Progenitor cell of endocrine pancreas (in vitro differentiated cells): ENCODE results near the gene CCDC158. TPM values are rescaled to one million over a fixed set of nuclear protein-coding genes. Genes with fewer than 3 reads are reported as not detected.

Experiments
- DNase-seq: peaks from one replicate; pipeline ENCODE4 v3.0.0; 2021; ENCODE audit warnings: low spot score; ENCODE audit not compliant: unreplicated experiment
- H3K27ac Mint-ChIP-seq: 2 replicates; pipeline ENCODE4 v1.8.0; 2021; ENCODE audit warnings: mild to moderate bottlenecking, moderate library complexity, mixed read lengths
- H3K27me3 Mint-ChIP-seq: 2 replicates; pipeline ENCODE4 v1.8.0; 2021; ENCODE audit warnings: mixed read lengths
- H3K36me3 Mint-ChIP-seq: 2 replicates; pipeline ENCODE4 v1.8.0; 2022; ENCODE audit warnings: mixed read lengths; ENCODE audit not compliant: insufficient read depth
- H3K4me1 Mint-ChIP-seq: 2 replicates; pipeline ENCODE4 v1.8.0; 2021; ENCODE audit warnings: low read depth, mixed read lengths
- H3K4me3 Mint-ChIP-seq: 2 replicates; pipeline ENCODE4 v1.8.0; 2021; ENCODE audit warnings: low read depth, mild to moderate bottlenecking, moderate library complexity, mixed read lengths
- H3K9me3 Mint-ChIP-seq: 2 replicates; pipeline ENCODE4 v1.8.0; 2021; ENCODE audit warnings: low read depth, mixed read lengths
- total RNA-seq: library from RNA; stranded (reverse); gene quantifications from 2 replicates; pipeline ENCODE4 v1.2.1, GENCODE V29; 2021
- TF ChIP-seq, protein P1 (sequence below): fragments of 200-600 bp; sonication (generic); IDR thresholded peaks from one replicate; pipeline ENCODE4 v1.5.0; 2021; ENCODE audit warnings: antibody characterized with exemption, mild to moderate bottlenecking; ENCODE audit not compliant: unreplicated experiment

The CCDC158 gene
- total RNA-seq, 1 donor from 2014 or later: not detected

- peaks cover 35% of the 10 kb centered on the region for H3K4me1 Mint-ChIP-seq
- H3K36me3 Mint-ChIP-seq: no peaks in the 10 kb centered on the region
- TF ChIP-seq, protein P1, sequence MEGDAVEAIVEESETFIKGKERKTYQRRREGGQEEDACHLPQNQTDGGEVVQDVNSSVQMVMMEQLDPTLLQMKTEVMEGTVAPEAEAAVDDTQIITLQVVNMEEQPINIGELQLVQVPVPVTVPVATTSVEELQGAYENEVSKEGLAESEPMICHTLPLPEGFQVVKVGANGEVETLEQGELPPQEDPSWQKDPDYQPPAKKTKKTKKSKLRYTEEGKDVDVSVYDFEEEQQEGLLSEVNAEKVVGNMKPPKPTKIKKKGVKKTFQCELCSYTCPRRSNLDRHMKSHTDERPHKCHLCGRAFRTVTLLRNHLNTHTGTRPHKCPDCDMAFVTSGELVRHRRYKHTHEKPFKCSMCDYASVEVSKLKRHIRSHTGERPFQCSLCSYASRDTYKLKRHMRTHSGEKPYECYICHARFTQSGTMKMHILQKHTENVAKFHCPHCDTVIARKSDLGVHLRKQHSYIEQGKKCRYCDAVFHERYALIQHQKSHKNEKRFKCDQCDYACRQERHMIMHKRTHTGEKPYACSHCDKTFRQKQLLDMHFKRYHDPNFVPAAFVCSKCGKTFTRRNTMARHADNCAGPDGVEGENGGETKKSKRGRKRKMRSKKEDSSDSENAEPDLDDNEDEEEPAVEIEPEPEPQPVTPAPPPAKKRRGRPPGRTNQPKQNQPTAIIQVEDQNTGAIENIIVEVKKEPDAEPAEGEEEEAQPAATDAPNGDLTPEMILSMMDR: no peak
- H3K27me3 Mint-ChIP-seq: no peaks in the 10 kb centered on the region
- no peaks in the 10 kb centered on the region for H3K9me3 Mint-ChIP-seq
- H3K4me3 Mint-ChIP-seq: no peak overlapping the region
- no peak overlapping the region for H3K27ac Mint-ChIP-seq
- DNase-seq: no peak
Observed at GRCh38 chr4:76374798-76375197, 46.1 kb downstream of the CCDC158 start.

DNA sequence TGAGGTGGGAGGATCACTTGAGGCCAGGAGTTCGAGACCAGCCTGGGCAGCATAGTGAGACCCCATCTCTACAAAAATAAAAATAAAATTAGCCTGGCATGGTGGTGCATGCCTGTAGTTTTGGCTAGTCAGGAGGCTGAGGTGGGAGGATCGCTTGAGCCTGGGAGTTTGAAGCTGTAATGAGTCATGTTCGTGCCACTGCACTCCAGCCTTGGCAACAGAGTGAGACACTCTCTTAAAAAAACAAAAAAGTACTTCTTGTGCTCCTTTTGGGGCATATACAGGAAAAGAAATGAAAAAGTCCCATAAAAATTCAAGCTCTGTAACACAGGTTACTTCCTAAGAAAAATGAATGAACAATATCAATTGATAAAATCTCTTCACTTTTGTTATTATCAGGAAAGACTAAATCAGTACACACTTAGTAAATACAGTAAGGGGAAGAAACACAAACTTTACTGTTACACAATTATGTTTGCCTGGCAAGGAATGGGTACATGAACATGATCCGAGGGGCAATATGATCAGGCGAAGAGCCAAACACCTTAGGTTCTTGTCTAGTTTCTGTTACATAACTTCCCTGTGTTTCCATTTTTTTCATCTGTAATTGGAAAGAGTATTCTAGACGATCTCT, 46.9 kb downstream of the CCDC158 start:
- Mint-ChIP-seq H3K27ac (no peak overlapping the region), H3K9me3 (no peaks in the 10 kb centered on the region), H3K36me3 (no peaks in the 10 kb centered on the region), H3K4me1 (peaks cover 35% of the 10 kb centered on the region), H3K27me3 (no peaks in the 10 kb centered on the region), H3K4me3 (no peak overlapping the region)
- no peak for DNase-seq
- TF ChIP-seq, protein P1: no peak

DNA sequence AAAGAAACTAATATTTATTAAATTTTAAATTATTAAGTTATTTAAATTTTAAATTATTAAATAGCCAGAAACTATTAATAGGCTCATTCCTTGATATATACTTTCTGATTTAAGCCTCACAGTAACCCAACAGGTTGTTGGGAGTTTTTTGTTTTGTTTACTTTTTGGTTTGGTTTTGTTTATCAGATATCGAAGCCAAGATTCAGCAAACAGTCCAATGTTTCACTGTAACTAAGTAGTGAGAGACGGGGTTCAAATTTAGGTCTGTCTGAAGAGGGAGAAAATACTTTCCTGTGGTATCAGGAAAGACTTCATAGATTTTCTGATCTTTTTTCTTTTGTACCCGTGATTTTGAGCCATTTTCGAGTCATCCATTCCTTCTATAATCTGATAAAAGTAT, 54.2 kb downstream of the CCDC158 start:
- no peaks in the 10 kb centered on the region for H3K4me1 Mint-ChIP-seq
- H3K27me3 Mint-ChIP-seq: no peaks in the 10 kb centered on the region
- H3K4me3 Mint-ChIP-seq: no peak overlapping the region
- no peaks in the 10 kb centered on the region for H3K36me3 Mint-ChIP-seq
- no peaks in the 10 kb centered on the region for H3K9me3 Mint-ChIP-seq
- DNase-seq: no peak
- no peak overlapping the region for H3K27ac Mint-ChIP-seq
- TF ChIP-seq, protein P1: no peak

GRCh38 chr4:76365636-76366035, 55.3 kb downstream of the CCDC158 start:
- H3K27ac Mint-ChIP-seq: no peak overlapping the region
- no peak for DNase-seq
- TF ChIP-seq, protein P1: no peak
- peaks cover 5% of the 10 kb centered on the region for H3K9me3 Mint-ChIP-seq
- H3K4me3 Mint-ChIP-seq: no peak overlapping the region
- no peaks in the 10 kb centered on the region for H3K4me1 Mint-ChIP-seq
- no peaks in the 10 kb centered on the region for H3K36me3 Mint-ChIP-seq
- no peaks in the 10 kb centered on the region for H3K27me3 Mint-ChIP-seq

DNA sequence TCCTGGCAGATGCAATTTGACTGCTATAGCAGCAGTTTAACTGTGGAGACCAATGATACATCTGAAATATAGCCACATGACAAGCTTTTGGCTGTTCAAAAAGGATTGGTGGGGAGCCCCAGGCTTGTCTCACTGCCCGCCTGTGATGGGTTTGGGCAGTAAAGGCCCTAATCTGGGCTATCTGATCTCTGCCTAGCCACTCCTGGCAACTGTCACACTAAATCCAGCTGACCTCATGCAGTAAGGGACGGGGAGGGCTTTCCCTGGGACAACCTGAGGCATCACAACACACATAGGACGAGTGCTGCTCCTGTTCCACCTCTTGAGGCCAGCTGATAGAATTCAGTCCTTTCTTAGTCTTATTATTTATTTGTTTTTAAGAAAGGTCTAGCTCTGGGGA, 56.2 kb downstream of the CCDC158 start:
- no peak for DNase-seq
- Mint-ChIP-seq H3K27me3 (no peaks in the 10 kb centered on the region), H3K36me3 (no peaks in the 10 kb centered on the region), H3K4me1 (no peaks in the 10 kb centered on the region), H3K4me3 (no peak overlapping the region), H3K9me3 (peaks cover 7% of the 10 kb centered on the region), H3K27ac (no peak overlapping the region)
- TF ChIP-seq, protein P1: no peak
